ENCODE results near the gene NDUFA12.

GRCh38 chr12:94970560-94970959 lies 32.9 kb downstream of the NDUFA12 start:
- TF ChIP-seq CTCF (IDR thresholded peaks at IDR 0.05) (no peak), POLR2A (IDR thresholded peaks at IDR 0.05) (no peak)

All from Peyer's patch (tissue), 4 donors.